ENCODE data around the gene CFAP70. TPM values are rescaled to one million over a fixed set of nuclear protein-coding genes. Genes with fewer than 3 reads are reported as not detected.

Gene CFAP70
- total RNA-seq, 2 donors from 2014 or later, result 0.71 to 1.1 TPM

- TF ChIP-seq CTCF (IDR thresholded peaks at IDR 0.05), result no peak
- Histone ChIP-seq H3K4me1 (no peaks in the 10 kb centered on the region), H3K36me3 (no peaks in the 10 kb centered on the region), H3K4me3 (no peak overlapping the region), H3K9me3 (peaks cover 4 to 18% of the 10 kb centered on the region in 2 donors), H3K27me3 (no peaks in the 10 kb centered on the region), H3K27ac (no peak overlapping the region)
- DNase-seq (ENCODE audit: low spot score), result no peak
These were observed 48.2 kb downstream of the CFAP70 start for GRCh38 chr10:73310475-73310874.

- no peaks in the 10 kb centered on the region for H3K4me1 ChIP-seq
- peaks cover 4 to 18% of the 10 kb centered on the region in 2 donors for H3K9me3 ChIP-seq
- no peaks in the 10 kb centered on the region for H3K36me3 ChIP-seq
- no peak overlapping the region for H3K27ac ChIP-seq
- H3K27me3 ChIP-seq, result no peaks in the 10 kb centered on the region
- no peak overlapping the region for H3K4me3 ChIP-seq
- no peak for DNase-seq (ENCODE audit: low spot score)
- TF ChIP-seq CTCF (IDR thresholded peaks at IDR 0.05), result no peak
These were observed 51.4 kb downstream of the CFAP70 start for GRCh38 chr10:73307203-73307800.

GRCh38 chr10:73306171-73306708 is 52.4 kb downstream of the CFAP70 start:
- H3K27me3 ChIP-seq, result no peaks in the 10 kb centered on the region
- TF ChIP-seq CTCF (IDR thresholded peaks at IDR 0.05), result no peak

GRCh38 chr10:73296946-73297345 is 61.7 kb downstream of the CFAP70 start:
- TF ChIP-seq CTCF (IDR thresholded peaks at IDR 0.05), result no peak
- no peaks in the 10 kb centered on the region for H3K9me3 ChIP-seq
- no peak overlapping the region for H3K27ac ChIP-seq
- no peak for DNase-seq (ENCODE audit: low spot score)
- no peaks in the 10 kb centered on the region for H3K36me3 ChIP-seq
- no peaks in the 10 kb centered on the region for H3K27me3 ChIP-seq
- H3K4me1 ChIP-seq, result no peaks in the 10 kb centered on the region
- no peak overlapping the region for H3K4me3 ChIP-seq

More at GRCh38 chr10:73306171-73306708, 52.4 kb downstream of the CFAP70 start:
- Histone ChIP-seq H3K27ac (no peak overlapping the region), H3K4me1 (no peaks in the 10 kb centered on the region), H3K9me3 (peaks cover 4 to 18% of the 10 kb centered on the region in 2 donors), H3K36me3 (no peaks in the 10 kb centered on the region), H3K4me3 (no peak overlapping the region)
- DNase-seq (ENCODE audit: low spot score), result no peak

- Histone ChIP-seq H3K4me1 (no peaks in the 10 kb centered on the region), H3K27me3 (no peaks in the 10 kb centered on the region), H3K9me3 (peaks cover 0 to 4% of the 10 kb centered on the region in 2 donors), H3K4me3 (no peak overlapping the region), H3K27ac (no peak overlapping the region), H3K36me3 (no peaks in the 10 kb centered on the region)
- no peak for DNase-seq (ENCODE audit: low spot score)
- TF ChIP-seq CTCF (IDR thresholded peaks at IDR 0.05), result no peak
These were observed 65.2 kb downstream of the CFAP70 start for GRCh38 chr10:73293461-73293860.

- Histone ChIP-seq H3K4me3 (no peak overlapping the region), H3K9me3 (peaks cover 0 to 4% of the 10 kb centered on the region in 2 donors), H3K27me3 (no peaks in the 10 kb centered on the region), H3K36me3 (no peaks in the 10 kb centered on the region), H3K4me1 (no peaks in the 10 kb centered on the region), H3K27ac (no peak overlapping the region)
- DNase-seq (ENCODE audit: low spot score), result no peak
- no peak for TF ChIP-seq CTCF (IDR thresholded peaks at IDR 0.05)
These were observed 68.7 kb downstream of the CFAP70 start for GRCh38 chr10:73289958-73290357.
